Mononuclear cell (primary cell): ENCODE data around the gene WWOX. TPM values are rescaled to one million over a fixed set of nuclear protein-coding genes. Genes with fewer than 3 reads are reported as not detected.
A peak's percentile ranks its signal among the peaks of the same experiment; 100 is the strongest.

Source experiments
- H3K27me3 ChIP-seq: 2 replicates; pipeline ENCODE4 v1.6.0; 2011; ENCODE audit warnings: low read length, control low read depth; ENCODE audit not compliant: insufficient read depth
- H3K4me1 ChIP-seq: 2 replicates; pipeline ENCODE4 v1.5.1; 2011; ENCODE audit warnings: mild to moderate bottlenecking, low read length, control low read depth; ENCODE audit not compliant: insufficient read depth
- H3K4me3 ChIP-seq: 2 replicates; pipeline ENCODE4 v1.5.1; 2011; ENCODE audit warnings: mild to moderate bottlenecking, low read length, moderate library complexity
- H3K9me3 ChIP-seq: 2 replicates; pipeline ENCODE4 v1.5.1; 2011; ENCODE audit warnings: low read depth, mild to moderate bottlenecking, control low read depth, low read length
- total RNA-seq: library from RNA; depleted of rRNA; stranded (reverse); fragments of >200 nt; gene quantifications from one replicate; pipeline ENCODE4 v1.2.3, GENCODE V29; 2012

Gene WWOX
- total RNA-seq, 1 donor = 22.7 TPM

DNA sequence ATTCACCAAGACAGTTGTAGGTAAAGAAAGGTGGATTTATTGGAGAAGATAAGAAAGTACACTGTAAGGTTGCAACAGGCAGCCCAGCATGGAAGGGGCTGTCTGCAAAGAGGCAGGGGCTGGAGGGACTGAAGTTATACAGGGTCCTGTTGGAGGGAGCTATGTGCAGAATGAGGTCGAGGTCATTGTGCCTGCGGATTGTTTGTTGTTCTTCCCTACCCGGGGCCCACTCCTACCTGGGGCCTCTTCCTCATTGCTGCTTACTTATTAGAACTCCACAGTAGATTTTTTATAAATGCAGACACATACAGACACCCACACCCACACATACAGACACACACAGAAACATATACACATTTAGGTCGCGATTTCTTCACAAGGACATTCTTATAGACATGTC, 1034.8 kb downstream of the WWOX start:
- H3K4me1 ChIP-seq = peaks cover 9% of the 10 kb centered on the region
- H3K27me3 ChIP-seq = no peaks in the 10 kb centered on the region
- H3K4me3 ChIP-seq = no peak overlapping the region
- no peaks in the 10 kb centered on the region for H3K9me3 ChIP-seq

DNA sequence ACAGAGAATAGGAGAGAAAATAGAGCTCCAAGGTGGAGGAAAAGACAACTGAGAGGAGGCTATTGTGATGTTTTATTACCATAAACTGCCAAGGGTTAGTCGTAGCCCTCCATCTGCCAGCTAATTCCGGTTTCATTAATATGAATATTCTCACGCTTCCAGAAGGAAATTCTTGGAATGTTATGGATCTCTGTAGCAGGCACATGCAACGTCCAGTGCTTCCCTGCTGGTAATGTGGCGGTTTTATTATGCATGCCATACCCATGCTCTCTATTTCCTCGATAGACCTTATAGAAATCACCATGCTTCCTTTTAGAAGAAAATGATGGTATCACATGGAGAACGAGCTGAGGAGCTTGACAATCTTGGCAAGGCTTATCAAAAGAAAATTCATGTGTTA, 1037.5 kb downstream of the WWOX start:
- Histone ChIP-seq H3K4me1 (no peaks in the 10 kb centered on the region), H3K27me3 (no peaks in the 10 kb centered on the region), H3K4me3 (no peak overlapping the region), H3K9me3 (no peaks in the 10 kb centered on the region)

DNA sequence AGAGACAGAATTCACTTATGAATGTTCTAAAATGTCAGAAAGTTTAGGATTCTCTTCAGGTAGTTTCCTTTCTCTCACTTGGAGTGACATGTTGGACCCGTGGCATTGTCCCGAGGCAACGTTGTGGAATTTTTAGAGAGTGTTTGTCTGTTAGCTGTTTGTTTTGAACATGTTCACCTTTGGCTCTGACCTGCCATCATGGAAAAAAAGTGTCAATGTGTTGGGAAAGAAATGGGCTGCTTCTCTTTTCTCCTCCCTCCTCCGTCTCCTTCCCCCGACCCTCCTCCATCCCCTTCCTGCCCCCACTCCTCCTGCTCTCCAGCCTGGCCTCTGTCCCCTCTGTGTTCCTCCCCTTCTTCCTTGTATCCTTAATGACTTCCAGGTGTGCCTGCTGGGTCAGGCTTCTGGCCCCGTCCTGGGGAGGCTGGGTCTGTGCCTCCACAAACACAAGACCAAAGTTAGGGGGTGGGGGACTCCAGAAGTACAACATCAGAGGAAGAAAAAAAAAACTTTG, 1038.0 kb downstream of the WWOX start:
- H3K27me3 ChIP-seq = no peaks in the 10 kb centered on the region
- no peaks in the 10 kb centered on the region for H3K4me1 ChIP-seq
- no peak overlapping the region for H3K4me3 ChIP-seq
- H3K9me3 ChIP-seq = no peaks in the 10 kb centered on the region

DNA sequence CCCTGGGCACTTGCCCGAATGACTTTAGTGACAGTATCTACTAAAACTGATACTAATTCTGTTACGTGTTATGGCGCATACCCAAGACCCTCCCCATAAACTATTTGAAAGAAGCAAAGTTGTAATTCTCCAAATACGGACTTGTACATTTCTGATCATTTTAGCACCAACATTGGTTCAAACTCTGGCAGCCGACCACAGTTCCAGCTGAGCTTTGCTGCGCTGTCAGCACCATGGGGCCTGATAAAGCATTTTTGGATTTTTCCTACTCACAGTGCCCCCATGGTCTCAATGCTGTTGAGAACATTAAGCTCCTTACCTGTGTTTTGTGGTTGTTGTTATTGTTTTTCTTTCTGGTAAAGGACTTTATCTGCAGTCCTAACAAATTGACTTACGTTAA, 1040.3 kb downstream of the WWOX start:
- Histone ChIP-seq H3K4me3 (no peak overlapping the region), H3K9me3 (no peaks in the 10 kb centered on the region), H3K4me1 (no peaks in the 10 kb centered on the region), H3K27me3 (no peaks in the 10 kb centered on the region)

DNA sequence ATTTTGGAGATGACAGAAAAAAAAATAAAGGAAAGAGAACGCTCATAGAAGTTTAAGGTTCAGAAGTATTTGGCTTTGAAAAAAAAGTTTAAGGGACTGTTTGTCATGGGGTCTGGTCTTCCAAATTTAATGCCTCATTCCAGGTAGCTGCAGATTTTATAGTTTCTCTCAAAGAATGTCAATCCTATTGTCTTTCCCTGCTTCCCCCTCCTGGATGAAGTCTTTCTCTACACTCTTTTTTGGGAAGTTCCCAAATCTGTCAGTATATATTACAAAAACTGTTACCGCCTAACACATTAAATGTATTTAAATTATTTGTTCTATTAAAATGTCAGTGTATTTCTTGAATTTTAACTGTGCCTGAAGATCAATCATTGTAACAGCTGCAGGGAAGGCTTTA, 1043.6 kb downstream of the WWOX start:
- Histone ChIP-seq H3K4me3 (no peak overlapping the region), H3K27me3 (no peaks in the 10 kb centered on the region), H3K9me3 (no peaks in the 10 kb centered on the region), H3K4me1 (no peaks in the 10 kb centered on the region)

DNA sequence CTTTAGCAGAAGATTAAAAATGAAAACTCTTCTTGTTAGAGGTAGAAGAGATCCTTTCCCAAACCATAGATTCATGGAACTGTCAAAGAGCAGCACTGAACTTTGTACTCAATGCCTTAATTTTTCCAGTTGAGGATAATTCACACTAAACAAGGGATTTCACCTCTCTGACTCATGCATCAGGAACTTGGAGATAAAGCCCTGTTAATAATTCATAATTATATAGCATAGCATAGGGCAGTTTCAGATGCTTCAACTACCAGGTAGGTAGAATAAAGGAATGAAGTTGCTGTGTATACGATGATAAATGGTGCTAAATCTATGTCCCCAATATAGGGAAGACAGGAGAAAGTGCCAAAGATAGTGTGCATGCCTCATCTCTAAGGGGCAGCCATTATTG, 1050.7 kb downstream of the WWOX start:
- Histone ChIP-seq H3K4me3 (no peak overlapping the region), H3K9me3 (no peaks in the 10 kb centered on the region), H3K27me3 (no peaks in the 10 kb centered on the region), H3K4me1 (peaks cover 12% of the 10 kb centered on the region)

DNA sequence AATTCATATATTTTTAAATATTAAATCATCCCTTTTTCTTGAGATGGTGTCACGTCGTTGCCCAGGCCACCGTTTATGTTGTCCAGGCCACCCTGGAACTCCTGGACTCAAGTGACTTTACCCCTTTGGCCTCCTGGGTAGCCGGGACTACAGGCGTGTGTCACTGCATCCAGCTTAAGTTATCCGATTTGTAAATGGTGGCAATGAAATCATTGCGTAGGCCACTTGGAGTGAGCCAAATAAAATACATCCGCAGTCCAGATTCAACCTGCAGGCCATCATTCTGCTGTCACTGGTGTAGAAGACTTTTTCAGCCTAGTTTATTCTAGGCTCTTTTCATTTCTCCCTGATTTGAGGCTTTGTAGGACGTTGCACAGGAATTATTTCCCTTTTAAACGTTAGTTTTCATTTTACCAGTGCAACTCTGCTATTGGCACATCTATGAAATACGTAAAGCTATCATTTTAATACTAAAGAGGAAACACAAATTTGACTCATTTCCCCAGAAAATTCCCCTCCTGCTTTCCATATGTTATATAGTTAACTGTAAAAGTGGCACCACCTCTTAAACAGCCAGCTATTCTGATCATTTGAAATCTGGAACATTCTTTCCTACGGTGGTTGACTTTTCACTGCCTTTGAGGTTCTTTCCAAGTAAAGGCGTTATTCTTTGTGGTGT, 1051.3 kb downstream of the WWOX start:
- Histone ChIP-seq H3K4me1 (peaks cover 12% of the 10 kb centered on the region), H3K9me3 (no peaks in the 10 kb centered on the region), H3K4me3 (no peak overlapping the region), H3K27me3 (no peaks in the 10 kb centered on the region)

DNA sequence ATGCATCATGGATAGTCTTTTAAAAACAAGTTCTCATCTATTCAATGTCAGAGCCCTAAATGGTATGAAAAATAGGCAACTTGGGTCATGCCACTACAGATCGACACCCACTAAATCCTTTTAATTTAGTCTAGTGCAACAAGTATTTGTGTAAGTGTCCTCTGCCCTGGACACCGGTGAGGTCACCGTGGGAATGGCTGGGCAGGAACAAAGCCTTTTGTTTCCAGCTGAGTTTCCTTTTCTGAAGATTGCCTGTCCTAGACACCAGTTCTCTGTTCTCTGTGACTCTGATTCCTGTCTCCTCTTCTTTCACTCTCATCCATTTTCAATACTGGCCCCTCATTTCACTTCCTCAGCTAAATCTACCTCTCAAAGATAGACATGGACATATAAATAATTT, 1054.6 kb downstream of the WWOX start:
- Histone ChIP-seq H3K9me3 (no peaks in the 10 kb centered on the region), H3K4me3 (no peak overlapping the region), H3K4me1 (peaks cover 12% of the 10 kb centered on the region), H3K27me3 (no peaks in the 10 kb centered on the region)

DNA sequence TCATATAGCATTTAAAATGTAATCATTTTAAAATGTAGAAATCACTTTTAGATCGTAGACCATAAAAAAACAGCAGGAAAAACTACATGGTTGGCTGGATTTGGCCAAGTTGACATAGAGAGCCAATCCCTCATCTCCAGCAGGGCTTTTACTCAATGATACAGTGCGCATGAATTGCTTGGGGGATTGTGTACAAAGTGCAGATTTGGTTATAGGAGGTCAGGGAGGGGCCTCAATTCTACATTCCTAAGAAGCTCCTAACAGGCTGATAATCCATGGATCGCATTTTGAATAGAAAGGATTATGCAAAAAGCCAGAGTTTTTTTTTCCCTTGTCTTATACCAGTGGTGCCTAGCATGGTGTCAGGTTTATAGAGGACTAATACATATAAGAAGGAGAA, 1056.0 kb downstream of the WWOX start:
- H3K4me1 ChIP-seq = peaks cover 11% of the 10 kb centered on the region
- H3K4me3 ChIP-seq = no peak overlapping the region
- H3K9me3 ChIP-seq = no peaks in the 10 kb centered on the region
- no peaks in the 10 kb centered on the region for H3K27me3 ChIP-seq

DNA sequence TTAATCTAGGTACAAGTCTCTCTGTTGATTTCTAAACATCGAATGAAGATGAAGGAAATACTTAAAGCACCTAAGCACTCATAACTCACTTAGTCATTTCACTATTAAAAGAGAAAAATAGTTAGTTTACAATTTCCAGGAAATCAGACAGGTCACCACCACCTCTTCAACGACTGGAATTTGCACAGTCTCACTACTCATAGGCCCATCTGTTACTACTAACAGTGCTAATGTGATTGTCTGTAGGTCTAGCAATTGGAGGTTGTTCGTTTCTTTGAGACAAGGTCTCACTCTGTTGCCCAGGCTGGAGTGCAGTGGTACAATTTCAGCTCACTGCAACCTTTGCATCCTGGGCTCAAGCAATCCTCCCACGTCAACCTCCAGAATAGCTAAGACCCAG, 1056.5 kb downstream of the WWOX start:
- H3K27me3 ChIP-seq = no peaks in the 10 kb centered on the region
- H3K4me1 ChIP-seq = peaks cover 7% of the 10 kb centered on the region
- no peak overlapping the region for H3K4me3 ChIP-seq
- no peaks in the 10 kb centered on the region for H3K9me3 ChIP-seq

DNA sequence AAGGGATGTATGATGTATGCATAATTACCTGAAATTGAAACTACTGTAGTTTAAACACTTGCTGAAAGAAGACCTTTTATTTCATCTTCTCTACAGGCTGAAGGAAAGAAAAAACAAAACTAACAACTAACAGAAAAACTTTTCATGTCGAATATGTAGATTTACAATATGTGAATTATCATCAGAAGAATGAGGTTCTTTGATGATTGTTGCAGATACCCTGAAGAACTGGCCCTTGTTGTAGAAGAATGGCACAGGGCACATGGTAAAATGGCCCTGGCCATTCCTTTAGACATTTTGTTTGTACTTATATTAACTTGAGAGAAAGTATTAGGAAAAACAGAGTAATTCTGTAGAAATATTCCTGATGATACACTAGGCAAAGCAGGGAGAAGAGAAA, 1057.3 kb downstream of the WWOX start:
- peaks cover under 1% of the 10 kb centered on the region for H3K4me1 ChIP-seq
- no peak overlapping the region for H3K4me3 ChIP-seq
- H3K9me3 ChIP-seq = no peaks in the 10 kb centered on the region
- H3K27me3 ChIP-seq = no peaks in the 10 kb centered on the region

DNA sequence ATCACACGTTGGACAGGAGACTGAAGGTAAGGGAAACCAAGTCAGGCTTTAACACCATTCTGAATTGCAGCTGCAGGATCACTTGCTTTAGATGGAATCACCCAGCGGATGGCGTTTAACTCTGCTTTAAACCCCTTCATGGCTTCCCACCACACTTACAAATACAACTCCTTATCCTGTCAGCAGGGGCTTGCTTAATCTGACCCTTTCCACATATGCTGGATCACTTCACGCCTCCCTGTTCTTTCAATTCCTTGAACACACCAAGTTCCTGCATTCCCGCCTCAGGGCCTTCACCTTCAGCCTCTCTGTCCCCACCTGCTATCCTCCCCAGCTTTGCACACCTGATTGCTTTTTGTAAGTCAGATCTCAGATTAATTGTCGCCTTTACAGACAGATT, 1058.9 kb downstream of the WWOX start:
- H3K4me3 ChIP-seq = no peak overlapping the region
- H3K4me1 ChIP-seq = peaks cover 5% of the 10 kb centered on the region
- no peaks in the 10 kb centered on the region for H3K27me3 ChIP-seq
- H3K9me3 ChIP-seq = no peaks in the 10 kb centered on the region

DNA sequence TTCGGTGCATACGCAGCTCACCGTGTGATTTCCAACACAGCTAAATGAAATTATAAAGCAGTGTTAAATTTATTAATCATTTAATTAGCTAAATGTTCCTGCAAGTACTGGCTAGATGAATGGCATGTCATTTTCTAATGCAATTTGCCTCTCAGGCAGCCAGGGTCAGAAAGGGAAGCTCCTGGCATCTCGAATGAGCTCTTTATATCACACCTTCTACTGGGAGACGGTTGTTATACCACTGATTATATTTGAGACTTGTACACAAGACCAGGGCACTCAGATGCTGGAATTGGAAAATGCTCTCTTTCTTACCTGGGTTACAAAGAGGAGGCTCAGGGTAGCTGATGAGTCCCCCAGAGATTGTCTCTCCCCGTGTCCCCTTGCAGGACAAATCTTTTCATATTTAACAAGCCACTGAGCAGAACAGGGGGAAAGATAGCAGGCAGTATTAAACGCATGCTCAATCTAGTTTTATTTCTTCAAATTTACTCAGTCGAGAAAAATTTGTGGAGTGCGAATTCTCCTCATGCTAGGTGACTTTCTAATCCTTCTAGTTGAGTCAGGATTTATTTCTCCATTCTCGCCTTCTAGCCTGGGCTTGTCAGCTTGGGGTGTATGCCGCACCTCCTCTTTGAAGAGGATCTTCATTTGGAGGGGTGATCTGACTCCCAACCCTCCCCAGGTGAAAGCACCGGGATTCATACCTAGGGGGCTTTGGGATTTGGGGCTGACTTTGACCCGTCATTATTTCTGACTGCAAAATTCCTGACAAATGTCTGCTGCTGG, 1060.0 kb downstream of the WWOX start:
- H3K9me3 ChIP-seq = no peaks in the 10 kb centered on the region
- H3K4me3 ChIP-seq = no peak overlapping the region
- H3K27me3 ChIP-seq = no peaks in the 10 kb centered on the region
- H3K4me1 ChIP-seq = peaks cover 17% of the 10 kb centered on the region

DNA sequence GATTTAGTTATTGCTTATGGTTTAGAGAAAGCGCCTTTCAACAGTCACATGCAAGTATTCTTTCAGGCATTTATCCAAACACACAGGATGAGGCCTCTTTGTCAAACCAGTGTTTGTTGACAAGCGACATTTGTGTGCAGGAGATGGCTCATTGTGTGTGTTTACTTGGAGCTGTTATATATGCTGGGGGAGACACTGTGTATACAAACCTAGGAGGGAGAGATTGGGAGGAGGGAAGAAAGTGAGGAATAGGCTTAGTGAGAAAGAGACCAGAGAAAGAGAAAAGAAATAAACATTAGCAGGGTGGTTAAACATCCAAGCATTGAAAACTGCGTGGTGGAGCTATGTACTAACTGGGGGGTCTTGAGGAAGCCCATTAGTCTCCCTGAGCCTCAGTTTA, 1063.5 kb downstream of the WWOX start:
- no peaks in the 10 kb centered on the region for H3K27me3 ChIP-seq
- peaks cover 19% of the 10 kb centered on the region for H3K4me1 ChIP-seq
- H3K4me3 ChIP-seq = no peak overlapping the region
- no peaks in the 10 kb centered on the region for H3K9me3 ChIP-seq

DNA sequence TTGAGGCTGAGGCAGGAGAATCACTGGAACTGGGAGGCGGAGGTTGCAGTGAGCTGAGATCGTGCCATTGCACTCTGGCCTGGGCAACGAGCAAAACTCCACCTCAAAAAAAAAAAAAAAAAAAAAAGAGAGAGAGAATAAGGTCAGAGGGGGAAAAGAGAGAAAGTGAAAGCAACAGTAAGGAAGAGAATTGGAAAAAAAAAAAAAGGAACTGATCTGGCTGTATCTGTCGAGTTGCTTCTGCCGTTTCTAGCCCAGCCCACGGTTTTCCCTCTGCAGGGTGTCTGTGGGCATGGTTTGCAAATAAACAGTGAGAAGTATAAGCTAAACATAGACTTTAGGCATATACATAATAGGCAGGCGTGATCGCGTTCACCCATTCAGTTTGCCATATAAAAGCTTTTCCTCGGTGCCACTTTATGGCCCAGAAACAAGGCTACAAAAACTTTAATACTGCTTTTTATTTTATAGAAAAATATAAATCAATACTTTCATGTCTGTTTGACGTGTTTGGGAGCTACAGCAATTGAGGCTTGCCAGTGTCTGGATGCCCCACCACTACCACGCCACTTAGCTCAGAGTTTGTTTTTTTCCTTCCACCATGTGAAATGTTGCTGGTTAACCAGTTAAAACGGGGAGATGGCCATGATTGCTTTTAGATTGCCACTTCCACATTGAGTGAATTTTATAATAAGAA, 1064.4 kb downstream of the WWOX start:
- Histone ChIP-seq H3K4me1 (peaks cover 19% of the 10 kb centered on the region), H3K9me3 (no peaks in the 10 kb centered on the region), H3K27me3 (no peaks in the 10 kb centered on the region), H3K4me3 (peak overlapping the region; percentile 19)
